ENCODE data around the gene CCDC73.
"Not testable (repeated sequence)": the region's sequence is repeated elsewhere in the genome, so short reads cannot be mapped to it uniquely, and the experiment has no call there.

CCDC73 gene

GRCh38 chr11:32794439-32794838, at the start of gene CCDC73:
Gene CCDC73 (minus strand): TSS chr11:32794662. CDS start chr11:32760243, 34,419 bp downstream.
- no peak for DNase-seq (ENCODE audit: low spot score)

DNA sequence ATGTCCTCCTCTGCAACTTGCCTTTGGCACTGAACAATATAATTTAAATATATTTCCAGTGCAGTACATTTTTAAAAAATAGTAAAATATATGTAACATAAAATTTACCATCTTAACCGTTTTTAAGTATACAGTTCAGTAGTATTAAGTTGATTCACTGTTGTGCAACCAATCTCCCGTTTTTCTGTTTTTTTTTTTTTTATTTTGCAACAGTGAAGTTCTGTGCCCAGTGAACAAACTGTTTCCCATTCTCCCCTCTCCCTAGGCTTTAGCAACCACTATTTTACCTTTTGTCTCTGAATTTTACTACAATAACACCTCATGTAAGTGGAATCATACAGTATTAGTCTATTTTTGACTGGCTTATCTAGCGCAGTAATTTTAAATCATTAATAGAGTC, 49.1 kb upstream of the CCDC73 start:
- no peak for DNase-seq (ENCODE audit: low spot score)

DNA sequence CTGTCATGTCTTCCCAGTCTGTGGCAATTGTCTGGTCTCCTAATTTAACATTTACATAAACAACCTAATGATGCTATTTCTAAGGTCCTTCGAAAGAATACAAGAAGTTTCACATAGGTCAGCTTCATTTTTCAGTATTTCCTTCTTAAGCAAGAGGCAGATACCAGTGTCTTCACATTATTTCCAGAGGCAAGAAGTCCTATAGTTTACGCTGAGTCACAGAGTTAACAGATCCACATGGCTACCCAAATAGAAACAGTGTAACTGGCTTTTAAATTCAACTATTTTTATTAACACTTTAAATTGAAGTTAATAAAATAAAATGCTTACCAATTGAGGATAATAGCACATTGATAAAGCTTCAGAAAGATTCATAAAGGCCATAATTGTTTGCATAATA, 46.1 kb upstream of the CCDC73 start:
- DNase-seq (ENCODE audit: low spot score): no peak

GRCh38 chr11:32839308-32839707, 44.8 kb upstream of the CCDC73 start:
- DNase-seq (ENCODE audit: low spot score): no peak

DNA sequence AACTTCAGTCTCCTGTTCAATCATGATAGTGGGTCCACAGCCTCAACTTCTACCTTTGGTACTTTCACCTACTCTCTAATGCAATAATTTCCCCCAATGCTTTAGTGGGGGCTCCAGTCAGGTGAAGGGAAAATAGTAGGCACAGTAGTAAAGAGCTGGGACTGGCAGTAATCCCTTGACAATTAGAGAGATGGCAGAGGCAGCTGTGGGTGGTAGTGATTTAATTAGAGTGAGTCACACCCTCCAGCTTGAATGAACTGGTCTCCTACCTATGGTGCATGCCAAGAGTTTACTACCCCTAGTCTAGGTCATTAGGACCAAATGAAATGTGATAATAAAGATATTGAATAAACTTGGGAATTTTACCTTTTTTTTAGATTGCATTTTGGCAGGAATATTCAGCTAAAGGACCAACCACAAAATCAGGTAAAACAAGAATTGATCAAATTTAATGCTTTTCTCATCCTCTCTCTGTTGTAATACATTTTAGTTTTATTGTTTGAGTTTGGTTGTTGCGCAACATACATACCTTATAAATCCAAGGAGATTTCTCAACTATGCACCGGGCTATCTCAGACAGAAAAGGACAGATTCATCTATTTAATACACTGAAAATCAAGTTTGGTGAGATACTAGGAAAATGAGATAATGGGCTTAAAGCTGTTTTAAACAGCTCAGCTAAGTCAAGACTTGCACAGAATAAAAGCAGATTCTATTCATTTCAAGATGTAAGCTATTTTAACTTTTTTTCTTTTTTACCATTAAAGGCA, 44.2 kb upstream of the CCDC73 start:
- DNase-seq (ENCODE audit: low spot score): no peak

- DNase-seq (ENCODE audit: low spot score): no peak
These were observed 42.5 kb upstream of the CCDC73 start for GRCh38 chr11:32836946-32837345.

GRCh38 chr11:32833921-32834320, 39.5 kb upstream of the CCDC73 start:
- no peak for DNase-seq (ENCODE audit: low spot score)

DNA sequence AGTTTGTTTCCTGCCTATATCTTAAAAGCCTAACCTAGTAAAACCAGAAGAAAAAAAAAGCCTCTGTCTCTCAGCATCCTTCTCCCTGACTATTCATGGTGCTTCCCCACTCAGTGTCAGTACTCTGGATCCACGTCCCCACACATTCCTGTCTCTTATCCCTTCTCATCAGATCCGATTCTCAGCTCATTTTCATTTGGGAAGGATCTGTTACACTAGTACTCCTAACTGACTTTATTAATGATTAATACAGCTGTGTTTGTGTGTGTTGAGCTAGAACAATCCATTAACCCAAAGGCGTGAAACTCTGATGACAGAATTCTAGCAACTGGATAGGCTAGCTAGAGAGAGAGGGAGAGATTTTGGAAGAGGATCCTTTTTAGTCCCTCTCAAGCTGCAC, 36.8 kb upstream of the CCDC73 start:
- DNase-seq (ENCODE audit: low spot score): no peak

GRCh38 chr11:32830796-32831195, 36.3 kb upstream of the CCDC73 start:
- DNase-seq (ENCODE audit: low spot score): no peak

GRCh38 chr11:32830413-32830738, 35.9 kb upstream of the CCDC73 start:
- peak; percentile 10 for DNase-seq (ENCODE audit: low spot score)

- peak; percentile 79 for DNase-seq (ENCODE audit: low spot score)
These were observed 35.4 kb upstream of the CCDC73 start, which contains the start of gene PRRG4 for GRCh38 chr11:32829680-32830412. Gene PRRG4 (plus strand): TSS chr11:32829927. CDS start chr11:32830530, 603 bp downstream.

GRCh38 chr11:32829157-32829679, 34.8 kb upstream of the CCDC73 start:
- DNase-seq (ENCODE audit: low spot score): peak; percentile 33

DNA sequence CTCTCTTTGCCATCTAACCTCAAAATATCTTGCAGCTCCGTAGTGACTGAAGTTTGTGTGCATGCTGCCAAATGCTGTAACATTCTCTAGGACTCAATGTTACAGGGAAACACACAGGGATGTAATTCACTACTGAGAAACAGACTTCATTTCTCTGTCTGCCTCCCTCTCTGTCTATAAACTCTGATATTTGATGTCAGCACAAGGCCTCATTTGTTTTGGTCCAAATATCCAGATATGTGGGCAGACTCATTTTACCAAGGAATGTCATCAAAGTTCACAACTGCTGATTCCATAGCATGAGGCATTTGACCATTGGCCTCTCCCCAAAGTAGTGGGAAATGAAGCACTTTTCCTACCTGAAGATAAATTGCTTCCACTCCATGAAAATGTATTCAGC, 32.8 kb upstream of the CCDC73 start:
- DNase-seq (ENCODE audit: low spot score): no peak

DNA sequence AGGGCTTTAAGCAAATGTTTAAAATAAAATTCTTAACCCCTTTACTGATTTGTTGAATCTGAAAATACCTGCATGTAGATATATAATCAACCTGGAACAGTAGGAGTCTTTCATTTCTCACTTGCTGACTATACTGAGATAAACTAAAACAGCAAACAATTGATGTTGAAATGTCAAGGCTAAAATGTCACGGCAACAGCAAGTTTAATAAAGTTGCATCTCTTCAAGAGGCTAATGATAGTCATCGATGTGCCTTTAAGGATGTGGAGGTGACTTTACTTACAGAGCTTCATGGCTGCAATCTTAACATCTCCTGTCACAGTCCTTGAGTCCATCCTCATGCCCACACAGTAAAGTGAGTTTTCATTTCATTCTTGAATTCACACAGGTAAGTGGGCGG, 31.7 kb upstream of the CCDC73 start:
- no peak for DNase-seq (ENCODE audit: low spot score)

DNA sequence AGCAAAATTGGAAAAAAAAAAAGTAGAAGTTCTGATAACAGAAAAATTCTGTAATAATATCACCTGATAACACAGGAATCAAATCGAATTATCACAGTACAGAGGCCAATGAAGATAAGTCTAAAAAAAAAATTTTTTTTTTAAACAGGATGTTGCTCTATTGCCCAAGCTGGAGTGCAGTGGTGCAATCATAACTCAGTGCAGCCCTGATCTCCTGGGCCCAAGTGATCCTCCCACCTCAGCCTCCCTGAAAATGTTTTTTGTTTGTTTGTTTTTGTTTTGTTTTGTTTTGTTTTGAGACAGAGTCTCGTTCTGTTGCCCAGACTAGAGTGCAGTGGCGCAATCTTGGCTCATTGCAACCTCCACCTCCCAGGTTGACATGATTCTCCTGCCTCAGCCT, 29.2 kb upstream of the CCDC73 start:
- not testable (repeated sequence) for DNase-seq (ENCODE audit: low spot score)

- no peak for DNase-seq (ENCODE audit: low spot score)
These were observed 27.6 kb upstream of the CCDC73 start for GRCh38 chr11:32821917-32822560.

DNA sequence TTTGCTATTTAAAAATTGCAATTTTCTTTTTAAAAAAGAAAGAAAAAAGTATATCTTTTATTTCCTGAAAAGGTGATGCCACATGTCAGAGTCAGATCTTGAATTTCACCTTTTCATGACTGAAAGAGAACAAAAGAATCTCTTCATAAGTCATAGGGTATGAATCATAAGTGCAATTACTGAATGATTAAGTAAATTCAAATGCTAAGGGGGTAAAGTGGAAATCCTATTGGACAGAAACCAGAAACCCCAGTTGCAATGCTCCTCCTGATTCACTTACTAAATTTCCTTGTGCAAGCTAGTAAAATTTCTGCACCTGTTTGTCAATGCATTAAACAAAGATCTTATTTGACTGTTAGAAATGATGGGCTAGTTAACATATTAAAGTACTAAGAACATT, 27.1 kb upstream of the CCDC73 start:
- no peak for DNase-seq (ENCODE audit: low spot score)

- no peak for DNase-seq (ENCODE audit: low spot score)
These were observed 26.0 kb upstream of the CCDC73 start for GRCh38 chr11:32820497-32820896.

DNA sequence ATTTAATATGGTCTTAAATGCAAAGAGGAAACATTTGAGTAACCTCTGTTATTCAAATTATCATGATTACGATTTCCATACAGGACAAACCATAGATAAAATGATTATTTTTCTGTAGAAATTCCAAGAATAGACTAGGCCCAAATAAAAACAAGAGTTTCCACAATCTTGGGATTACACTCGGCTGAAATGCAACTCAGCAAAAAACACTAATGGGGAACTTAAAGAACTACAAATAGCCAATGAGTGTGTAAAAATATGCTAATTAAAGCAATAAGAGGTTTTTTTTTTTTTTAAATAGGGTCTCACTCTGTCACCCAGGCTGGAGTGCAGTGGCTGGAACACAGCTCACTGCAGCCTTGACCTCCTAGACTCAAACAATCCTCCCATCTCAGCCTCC, 24.7 kb upstream of the CCDC73 start:
- DNase-seq (ENCODE audit: low spot score): no peak

- DNase-seq (ENCODE audit: low spot score): no peak
These were observed 23.4 kb upstream of the CCDC73 start for GRCh38 chr11:32817852-32818183.

DNA sequence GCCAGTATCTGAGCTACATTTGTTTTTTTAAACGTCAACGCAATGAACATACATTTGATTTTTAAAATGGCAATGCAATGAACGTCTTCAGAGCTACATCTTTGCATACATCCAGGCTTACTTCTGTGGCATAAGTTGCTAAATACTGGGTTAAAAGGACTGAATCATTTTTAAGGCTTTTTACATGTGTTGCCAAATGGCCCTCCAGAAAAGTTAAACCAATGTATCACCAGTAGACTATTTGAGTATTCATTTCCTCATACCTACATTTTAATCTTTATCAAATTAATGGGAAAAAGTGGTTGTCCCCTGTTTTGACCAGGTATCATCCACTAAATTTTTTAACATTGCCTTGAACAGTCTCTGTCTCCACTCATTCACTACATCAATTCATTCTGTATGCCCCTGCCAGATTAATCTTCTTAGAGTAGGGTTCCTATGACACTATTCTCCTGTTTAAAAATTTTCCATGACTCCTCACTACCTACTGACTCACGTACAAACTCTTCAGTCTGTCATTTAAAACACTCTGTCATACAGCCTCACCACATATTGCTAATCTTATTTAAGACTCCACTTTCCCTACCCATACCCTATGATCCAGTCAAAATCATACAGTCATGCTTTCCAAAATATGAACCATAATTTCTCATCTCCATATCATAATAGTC, 22.9 kb upstream of the CCDC73 start:
- no peak for DNase-seq (ENCODE audit: low spot score)

DNA sequence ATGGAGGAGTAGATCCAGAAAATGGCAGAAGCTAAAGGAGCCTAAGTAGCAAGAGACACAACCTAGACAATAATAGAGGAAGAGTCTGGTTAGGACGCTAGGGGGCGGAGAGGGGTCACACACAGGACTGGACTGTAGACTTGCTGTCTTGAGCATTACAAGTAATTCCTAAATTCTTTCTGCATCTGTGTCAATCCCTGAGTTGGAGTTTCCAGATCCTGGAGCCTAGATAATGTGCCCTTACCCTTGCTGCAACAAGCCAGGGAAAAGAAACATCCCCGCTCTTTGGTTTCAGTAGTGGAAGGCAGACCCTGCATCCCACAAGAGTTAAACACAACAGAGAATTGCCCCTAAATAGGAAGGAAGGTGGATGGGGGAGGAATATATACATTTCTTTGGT, 14.9 kb upstream of the CCDC73 start:
- peak; percentile 68 for DNase-seq (ENCODE audit: low spot score)
